Activated CD4-positive, alpha-beta T cell treated with anti-CD3 and anti-CD28 coated beads for 1 hour (primary cell): ENCODE measurements around the gene PCK1.
"Not testable (repeated sequence)": the region's sequence is repeated elsewhere in the genome, so short reads cannot be mapped to it uniquely, and the experiment has no call there.

Experiments used
- DNase-seq: peaks from one replicate; pipeline ENCODE4 v3.0.0-alpha.2; 2020

PCK1 gene

DNA sequence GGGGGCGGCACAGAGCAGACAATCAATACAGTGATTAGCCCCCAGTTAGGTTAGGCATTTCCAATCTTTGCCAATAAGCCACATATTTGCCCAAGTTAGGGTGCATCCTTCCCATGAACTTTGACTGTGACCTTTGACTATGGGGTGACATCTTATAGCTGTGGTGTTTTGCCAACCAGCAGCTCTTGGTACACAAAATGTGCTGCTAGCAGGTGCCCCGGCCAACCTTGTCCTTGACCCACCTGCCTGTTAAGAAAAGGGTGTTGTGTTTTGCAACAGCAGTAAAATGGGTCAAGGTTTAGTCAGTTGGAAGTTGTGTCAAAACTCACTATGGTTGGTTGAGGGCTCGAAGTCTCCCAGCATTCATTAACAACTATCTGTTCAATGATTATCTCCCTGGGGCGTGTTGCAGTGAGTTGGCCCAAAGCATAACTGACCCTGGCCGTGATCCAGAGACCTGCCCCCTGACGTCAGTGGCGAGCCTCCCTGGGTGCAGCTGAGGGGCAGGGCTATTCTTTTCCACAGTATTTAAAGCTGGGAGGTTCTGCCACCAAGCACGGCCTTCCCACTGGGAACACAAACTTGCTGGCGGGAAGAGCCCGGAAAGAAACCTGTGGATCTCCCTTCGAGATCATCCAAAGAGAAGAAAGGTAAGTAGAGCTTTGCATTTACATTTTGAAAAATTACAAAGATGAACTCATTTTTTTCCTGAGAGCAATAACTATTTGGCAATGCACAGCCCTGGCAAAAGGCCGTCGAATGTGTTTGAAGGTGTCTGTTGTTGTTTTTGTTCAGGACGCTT is at the start of gene PCK1:
TSS of gene PCK1 (plus strand) at position 557 of the 802 bp plus-strand sequence. CDS start 302 bp downstream, outside the sequence.
- DNase-seq: no peak

DNA sequence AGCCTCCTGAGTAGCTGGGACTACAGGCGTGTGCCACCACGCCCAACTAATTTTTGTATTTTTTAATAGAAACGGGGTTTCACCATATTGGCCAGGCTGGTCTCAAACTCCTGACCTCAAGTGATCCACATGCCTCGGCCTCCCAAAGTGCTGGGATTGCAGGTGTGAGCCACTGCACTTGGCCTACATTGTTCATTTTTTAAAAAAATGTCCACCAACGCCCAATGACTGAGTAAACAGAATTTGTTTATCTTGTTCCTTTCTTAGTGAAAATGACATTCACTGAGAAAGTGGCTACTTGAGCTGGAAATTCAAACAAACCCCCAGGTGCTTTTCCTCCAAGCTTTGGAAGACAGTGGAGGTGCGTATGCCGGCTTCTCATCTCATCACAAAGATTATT is 49.2 kb upstream of the PCK1 start:
- not testable (repeated sequence) for DNase-seq

DNA sequence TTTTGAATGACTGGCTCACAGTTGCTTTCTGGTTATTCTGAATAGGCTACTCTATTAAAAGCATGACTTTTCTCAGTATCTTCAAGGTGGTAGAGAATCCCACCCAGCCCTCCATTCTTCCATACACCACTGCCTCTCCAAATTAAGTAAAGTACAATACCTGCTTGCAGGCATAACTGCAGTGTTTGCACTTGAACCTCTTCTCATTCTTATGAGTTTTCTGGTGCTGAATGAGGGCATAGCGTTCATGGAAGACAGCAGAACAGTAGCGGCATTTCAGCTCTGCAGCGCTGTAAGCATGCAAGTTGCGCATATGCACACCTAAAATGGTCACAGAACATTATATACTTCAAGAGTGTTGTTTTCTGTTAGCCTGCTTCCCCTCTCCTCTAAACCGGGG is 48.5 kb upstream of the PCK1 start:
- DNase-seq: no peak

DNA sequence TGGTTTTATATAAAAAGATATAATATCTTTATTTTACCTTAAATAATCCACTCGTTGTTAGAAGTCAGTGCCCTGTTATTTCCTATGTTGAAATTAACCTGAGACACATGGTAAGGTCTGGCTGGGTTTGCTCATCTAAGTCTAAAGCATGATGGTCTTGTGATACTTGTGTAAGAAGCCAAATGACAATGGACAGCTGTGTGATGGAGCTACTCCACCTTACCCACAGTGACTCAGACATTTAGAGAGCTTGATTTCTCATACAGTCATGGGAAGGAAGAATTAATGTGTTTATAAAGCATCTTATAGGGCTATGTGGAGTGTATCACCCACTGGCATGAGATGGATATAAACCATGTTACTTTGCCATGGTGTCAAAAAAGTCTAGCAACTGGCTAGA is 47.7 kb upstream of the PCK1 start:
- no peak for DNase-seq

DNA sequence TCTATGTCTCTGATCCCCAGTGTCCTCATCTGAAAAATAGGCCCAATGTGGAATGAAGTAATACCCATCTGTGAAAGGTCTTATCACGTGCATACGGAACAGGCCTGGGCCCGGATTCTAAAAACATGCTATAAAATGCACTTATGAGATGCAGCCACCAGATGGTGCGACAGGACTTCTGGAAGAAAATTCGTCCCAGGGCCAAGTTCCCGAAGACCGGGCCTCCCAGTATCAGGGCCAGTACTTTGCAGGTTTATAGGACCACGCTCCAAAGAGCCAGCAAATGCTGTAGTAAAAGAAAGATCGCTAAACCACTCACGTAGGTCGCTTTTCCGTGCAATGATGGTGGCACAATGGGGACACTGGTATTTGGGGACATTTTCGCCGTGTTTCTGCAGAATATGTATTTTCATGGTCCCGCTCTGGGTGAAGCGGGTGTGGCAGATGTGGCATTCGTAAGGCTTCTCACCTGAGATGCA is 46.6 kb upstream of the PCK1 start:
- DNase-seq: no peak

DNA sequence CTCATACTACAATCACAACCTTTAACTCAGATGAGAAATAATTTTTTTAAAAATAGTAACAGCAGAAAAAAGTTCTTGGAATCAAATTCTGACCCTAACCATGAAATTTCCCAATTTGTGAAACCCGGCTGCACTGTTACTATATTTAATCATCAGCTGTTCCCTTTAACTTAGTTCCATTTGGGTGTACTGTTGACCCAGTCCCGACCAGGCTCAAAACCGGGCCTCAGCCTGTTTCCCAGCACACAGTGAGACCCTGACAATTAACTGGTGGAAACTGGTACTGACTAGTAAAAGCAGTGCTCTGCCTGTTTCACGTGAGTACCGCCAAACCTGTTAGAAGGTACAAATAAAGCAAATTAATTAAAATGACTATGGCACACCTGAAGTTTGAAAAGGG is 43.0 kb upstream of the PCK1 start:
- no peak for DNase-seq

DNA sequence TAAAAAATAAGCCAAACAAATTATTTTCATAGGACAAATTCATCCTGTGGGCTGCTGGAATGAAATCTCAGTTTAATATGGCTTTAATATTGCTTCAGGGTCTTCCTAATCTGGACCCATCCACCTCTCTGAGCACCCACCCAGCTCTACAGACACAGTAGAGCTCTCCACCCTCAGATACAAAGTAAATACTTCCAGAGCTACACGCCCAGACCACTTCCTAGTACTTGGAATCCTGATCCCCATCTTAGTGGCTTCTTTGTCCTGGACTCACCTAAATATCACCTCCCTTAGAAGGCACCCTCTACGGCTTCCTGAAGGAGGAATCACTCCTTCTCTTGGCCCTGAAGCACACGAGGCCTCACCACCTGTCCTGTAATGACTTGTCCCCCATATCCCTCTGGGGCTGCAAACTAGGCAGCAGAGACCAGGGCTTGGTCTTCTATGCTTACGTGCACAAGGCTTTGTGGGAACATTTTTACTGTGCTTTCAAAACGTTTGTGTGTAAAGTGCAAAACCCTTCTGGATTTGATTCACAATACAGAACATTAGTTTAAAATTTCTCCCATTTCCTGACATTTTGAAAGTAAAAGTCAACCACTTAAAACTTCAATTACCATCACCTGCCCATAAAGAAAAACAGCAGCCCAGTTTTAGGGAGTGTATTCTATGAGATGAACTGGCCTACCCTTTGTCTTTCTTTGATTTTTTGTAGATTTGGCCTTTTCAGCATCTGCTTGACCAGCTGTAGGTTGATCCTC is 38.4 kb upstream of the PCK1 start:
- no peak for DNase-seq

DNA sequence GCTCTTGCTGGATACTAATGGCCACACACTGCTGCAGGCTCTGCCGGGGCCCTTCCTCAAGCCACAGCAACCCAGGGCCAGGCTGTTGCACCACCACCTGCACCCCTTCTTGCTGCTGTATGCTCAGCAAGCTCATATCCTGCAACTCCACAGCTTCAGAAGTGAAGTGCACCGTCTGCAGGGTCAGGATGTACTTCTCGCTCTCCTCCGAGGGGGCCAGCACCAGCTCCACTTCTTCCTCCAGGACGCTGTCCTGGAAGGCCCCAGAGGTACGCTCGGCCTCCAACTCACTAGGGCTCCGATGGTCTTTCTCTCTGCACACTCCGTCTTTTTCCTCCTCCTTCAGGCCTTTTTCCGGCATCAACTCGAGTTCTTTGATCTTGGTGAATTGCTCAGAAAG is 37.1 kb upstream of the PCK1 start:
- DNase-seq: no peak

DNA sequence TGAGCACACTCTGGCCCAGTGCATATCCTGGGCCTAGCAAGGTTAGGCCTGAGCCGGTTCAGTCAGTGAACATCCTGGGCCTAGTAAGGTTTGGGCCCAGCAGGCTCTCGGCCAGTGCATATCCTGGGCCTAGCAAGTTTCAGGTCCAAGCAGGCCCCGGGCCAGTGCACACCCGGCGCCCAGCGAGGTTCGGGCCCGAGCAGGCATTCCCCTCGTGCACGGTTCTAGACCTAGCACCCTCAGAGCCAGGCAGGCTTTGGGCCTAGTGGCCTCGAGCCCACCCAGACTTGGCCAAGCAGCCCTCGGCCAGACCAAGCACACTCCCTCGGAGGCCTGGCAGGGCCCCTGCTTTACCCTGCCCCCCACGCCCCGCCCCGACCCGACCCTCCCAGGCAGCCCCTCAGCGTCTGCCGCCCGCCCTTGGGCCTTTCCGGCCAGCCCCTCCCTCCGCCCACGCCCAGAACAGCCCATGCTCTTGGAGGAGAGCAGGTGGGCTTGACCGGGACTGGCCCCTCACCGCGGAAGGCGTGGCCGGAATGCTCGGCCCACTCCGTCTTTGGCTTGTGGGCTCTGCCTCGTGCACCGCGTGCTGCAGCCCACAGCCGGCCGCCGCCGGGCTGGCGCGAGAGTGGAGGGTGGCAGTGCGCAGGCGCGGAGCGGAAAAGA is 36.3 kb upstream of the PCK1 start, which contains the start of gene CTCFL:
TSS of gene CTCFL (minus strand) at position 630 of the 666 bp plus-strand sequence. CDS start 935 bp downstream, outside the sequence.
- no peak for DNase-seq

DNA sequence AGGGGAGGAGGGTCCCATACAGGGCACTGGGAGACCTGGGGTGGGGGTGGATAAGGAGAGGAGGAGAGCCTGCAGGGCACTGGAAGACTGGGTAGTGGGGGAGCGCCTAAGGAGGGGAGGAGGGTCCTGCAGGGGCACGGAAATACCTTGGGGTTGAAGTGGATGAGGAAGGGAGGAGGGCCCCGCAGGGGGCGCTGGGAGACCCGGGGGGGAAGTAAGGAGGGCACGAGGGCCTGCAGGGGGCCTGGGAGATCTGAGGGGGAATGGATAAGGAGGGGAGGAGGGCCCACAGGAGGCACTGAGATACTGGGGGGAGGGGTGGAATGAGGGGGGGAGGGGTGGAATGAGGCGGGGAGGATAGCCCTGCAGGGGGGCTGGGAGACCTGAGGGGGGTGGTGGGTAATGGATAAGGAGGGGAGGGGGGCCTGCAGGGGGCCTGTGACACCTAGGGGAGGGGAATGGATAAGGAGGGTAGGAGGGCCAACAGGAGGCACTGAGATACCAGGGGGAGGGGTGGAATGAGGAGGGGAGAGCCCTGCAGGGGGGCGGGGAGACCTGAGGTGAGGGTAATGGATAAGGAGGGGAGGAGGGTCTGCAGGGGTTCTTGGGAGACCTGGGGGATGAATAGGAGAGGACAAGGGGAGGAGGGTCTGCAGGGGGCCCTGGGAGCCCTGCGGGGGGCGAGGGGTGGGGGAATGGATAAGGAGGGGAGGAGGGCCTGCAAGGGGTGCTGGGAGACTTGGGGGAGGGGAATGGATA is 35.4 kb upstream of the PCK1 start:
- no peak for DNase-seq

DNA sequence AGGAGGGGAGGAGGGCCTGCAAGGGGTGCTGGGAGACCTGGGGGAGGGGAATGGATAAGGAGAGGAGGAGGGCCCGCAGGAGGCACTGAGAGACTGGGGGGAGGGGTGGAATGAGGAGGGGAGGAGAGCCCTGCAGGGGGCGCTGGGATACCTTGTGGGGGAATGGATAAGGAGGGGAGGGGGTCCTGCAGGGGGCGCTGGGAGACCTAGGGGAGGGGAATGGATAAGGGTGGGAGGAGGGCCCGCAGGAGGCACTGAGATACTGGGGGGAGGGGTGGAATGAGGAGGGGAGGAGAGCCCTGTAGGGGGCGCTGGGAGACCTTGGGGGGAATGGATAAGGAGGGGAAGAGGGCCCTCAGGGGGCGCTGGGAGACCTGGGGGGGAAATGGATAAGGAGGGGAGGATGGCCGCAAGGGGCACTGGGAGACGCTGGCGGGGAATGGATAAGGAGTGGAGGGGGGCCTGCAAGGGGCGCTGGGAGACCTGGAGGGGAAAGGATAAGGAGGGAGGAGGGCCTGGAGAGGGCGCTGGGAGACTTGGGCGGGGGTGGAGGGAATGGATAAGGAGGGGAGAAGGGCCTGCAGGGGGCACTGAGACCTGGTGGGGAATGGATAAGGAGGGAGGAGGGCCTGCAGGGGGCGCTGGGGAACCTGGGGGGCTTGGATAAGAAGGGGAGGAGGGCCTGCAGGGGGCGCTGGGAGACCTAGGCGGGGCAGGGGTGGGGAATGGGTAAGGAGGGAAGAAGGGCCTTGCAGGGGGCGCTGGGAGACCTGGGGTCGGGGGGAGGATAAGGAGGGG is 34.6 kb upstream of the PCK1 start:
- no peak for DNase-seq

DNA sequence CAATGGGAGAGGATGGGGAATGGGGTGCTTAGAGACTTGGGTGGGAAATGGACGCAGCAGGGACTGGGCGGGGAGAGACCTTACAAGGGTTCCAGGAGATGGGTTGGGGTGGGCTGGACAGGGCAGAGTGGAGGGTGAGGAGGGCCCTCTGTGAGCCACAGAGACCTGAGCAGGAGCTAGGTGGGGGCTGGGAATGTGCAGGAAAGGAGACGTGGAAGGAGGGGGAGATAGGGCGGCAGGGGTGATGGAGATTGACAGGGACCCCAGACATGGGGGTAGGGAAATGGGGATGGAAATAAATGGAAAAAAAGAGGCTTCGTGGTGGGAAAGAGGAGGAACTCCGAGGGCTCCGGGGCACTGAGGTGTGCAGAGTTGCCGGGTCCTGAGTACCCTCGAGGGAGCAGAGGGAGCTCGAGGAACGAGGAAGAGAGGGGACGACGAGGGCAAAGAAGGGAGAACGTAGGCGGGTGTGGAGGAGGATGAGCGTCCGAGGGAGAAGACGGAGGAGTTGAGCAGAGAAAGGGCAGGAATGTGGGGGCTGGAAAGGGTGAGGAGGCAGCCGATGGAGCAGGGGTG is 33.9 kb upstream of the PCK1 start:
- no peak for DNase-seq

DNA sequence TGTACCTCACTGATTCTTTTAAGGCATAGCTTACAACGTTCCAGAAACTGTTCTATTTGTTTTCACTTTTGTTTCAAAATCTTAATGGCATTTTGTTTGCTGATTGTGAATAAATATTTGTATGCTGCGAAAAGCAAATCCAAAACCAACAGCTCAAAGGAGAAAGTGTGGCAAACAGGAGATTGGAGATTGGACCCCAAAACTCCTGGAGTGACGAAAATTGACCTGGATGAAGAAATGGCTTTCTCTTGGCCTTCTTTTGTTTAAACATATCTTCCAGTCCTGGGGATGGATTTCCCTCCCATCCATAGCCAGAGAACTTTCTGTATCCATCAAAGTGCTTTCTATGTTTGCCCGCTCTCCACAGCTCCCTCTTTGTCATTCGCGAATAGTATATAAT is 33.2 kb upstream of the PCK1 start:
- no peak for DNase-seq

DNA sequence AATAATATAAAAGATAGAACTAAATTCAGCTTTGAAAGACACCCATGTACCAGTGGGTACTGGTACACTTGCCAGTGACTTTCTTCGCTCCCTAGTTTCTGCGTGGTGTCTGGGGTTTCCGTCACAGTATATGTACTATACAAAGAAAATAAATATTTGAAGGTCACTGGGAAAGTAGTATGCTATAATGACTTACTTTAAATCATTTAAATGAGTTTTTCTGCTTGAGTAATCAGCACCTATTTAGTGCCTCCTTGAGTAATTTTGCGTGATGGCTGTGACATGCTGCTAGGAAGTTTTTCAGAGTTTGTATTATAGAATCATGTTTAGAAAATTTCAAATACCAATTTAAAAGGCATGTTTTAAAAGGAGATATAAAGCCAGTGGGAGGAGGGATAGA is 32.8 kb upstream of the PCK1 start:
- no peak for DNase-seq

DNA sequence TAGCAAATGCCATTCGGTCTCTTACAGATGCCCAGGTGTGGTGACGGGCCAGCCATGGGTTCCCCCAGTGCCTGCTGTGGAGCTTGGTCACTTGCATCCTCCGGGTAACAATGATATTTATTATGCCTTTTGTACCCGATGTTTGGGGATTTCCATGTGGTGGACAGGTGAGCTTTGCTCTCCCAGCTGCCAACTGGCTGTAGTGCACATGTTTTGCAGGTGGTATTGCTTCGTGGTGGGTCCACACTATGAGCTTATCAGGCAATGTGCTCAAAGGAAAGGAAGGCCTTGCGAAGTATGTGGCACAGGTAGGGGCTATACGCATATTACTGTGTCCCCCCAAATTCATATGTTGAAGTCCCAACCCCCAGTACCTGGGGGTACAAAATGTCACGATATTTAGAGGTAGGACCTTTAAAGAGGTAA is 31.7 kb upstream of the PCK1 start:
- no peak for DNase-seq

DNA sequence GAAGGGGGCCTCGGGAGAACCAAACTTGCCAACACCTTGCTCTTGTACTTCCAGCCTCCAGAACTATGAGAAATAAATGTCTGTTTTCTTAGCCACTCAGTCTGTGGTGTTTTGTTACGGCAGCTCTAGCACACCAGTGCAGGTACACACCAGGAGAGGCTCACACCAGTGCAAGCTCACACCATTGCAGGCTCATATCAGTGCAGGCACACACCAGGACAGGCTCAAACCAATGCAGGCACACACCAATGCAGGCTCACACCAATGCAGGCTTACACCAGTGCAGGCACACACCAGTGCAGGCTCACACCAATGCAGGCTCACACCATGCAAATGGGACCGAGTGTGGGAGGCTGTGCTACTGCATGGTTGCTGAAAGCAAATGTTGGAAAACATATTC is 31.1 kb upstream of the PCK1 start:
- DNase-seq: no peak

DNA sequence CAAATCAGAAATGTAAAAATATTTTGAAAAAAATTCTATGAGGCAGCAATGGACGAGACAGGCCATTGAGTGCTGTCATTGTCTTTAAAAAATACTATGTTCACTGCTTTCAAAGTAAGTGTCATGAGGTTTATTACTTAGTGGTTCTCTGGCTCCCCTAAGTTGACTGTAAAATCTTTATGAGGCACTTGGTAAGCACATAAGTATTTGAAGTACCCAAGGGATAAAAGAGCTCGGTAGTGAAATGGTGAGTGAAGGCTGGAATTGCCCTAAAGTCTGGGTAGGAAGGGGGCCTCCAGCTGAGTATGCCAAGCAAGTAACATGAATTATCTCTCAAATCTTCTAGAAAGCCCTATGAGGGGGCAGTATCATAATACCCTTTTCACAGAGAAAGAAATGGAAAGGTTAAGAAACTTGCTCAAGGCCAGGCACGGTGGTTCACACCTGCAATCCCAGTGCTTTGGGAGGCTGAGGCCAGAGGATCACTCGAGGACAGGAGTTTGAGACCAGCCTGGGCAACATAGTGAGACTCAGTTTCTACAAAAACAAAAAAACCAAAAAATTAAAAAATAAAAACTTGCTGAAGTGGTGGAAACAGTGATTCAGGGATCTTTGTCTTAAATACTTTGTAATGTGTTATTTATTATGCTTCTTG is 30.5 kb upstream of the PCK1 start:
- DNase-seq: no peak

DNA sequence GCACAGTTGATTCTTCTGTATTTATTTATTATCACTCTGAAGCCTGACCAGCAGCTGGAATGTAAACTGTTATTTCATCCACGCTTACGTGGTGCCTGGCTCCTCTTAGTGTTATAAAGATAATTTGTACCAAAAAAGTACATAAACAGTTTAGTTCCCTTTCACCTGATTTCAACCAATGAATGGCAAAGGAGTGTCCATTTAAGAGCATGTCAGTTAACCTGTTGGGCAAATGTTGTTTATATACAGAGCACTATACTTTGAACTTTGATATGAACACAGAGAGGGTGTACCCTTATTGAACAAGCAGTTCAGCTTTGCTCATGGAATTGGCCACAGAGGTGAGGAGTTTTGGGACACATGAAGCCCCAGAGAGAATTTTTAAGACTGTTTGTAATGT is 28.8 kb upstream of the PCK1 start:
- no peak for DNase-seq

DNA sequence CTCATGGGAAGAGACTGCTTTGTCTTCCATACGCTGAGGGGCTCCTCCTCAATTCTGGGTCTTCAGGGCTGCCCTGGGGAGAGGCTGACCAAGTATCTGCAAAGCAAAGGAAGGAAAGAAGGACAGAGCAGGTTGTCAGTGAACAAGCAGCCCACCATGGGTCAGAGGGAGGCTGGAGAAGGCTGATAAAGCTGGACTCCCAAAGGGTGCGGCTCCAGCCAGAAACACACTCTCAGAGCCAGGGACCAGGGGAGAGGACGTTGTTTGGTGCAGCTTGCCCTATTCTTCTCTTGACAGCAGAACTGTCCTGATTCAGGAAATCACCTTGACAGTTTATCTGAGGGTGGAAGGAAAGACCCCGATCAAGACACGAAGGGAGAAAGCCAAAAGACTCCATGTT is 25.6 kb upstream of the PCK1 start:
- DNase-seq: no peak

DNA sequence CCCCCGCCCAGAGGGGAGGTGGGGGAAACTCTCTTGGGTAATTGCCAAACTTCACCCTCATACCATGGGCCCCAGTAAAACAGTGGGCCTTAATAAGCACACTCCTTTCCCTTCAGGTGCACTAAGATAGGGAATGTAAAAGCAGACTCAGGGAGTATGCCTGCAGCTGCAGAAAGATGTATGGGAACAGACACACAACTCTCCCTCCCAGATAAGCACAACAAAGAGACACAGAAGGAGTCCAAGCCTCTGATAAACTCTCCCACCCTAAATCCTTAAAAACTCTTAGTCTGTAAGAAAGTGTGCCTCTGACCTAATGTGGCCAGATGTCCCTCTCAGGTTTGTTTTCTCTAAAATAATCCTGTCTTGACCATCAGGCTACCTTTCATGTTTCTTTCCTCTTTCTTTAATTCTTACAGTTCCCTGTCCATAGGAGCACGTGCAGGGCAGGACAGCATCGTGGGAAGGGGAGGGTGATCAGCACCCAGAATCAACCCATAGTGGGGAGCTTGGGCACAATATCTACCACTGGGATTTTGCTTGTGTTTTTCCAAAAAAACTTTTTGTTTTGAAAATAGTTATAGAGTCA is 24.7 kb upstream of the PCK1 start:
- no peak for DNase-seq
